GM12878 (cell line): ENCODE measurements around the gene TOLLIP. TPM values are rescaled to one million over a fixed set of nuclear protein-coding genes. Genes with fewer than 3 reads are reported as not detected.

Experiments used
- ATAC-seq: fragments of 200-7000 bp; cut with Tn5 transposase; 3 replicates; pipeline ENCODE4 v1.9.1; 2020; ENCODE audit warnings: mild to moderate bottlenecking, moderate library complexity
- BruUV-seq: library from RNA; stranded (reverse); fragments of 400-500 nt; replicated peaks from 2 replicates; lab custom pipeline; 2021; lab: Mats Ljungman, UMichigan
- CTCF ChIA-PET: fragments of 300-600 bp; sonication (Branson Sonifier 250); formaldehyde crosslinking; extraction: SDS; loops from one replicate; lab custom pipeline; 2021; ENCODE audit warnings: inconsistent platforms; lab: Yijun Ruan, JAX
- POLR2A ChIA-PET: fragments of 350-600 bp; formaldehyde crosslinking; extraction: SDS; loops from one replicate; lab custom pipeline; 2021; ENCODE audit warnings: inconsistent platforms; lab: Charles Lee
- RAD21 ChIA-PET: fragments of 300-600 bp; sonication (Branson Sonifier 250); formaldehyde crosslinking; loops from one replicate; lab custom pipeline; 2023; ENCODE audit warnings: antibody characterized with exemption; ENCODE audit not compliant: unreplicated experiment; lab: Charles Lee
- SMC1A ChIA-PET: fragments of 300-600 bp; sonication (Branson Sonifier 250); formaldehyde crosslinking; loops from one replicate; lab custom pipeline; 2023; ENCODE audit not compliant: unreplicated experiment, uncharacterized antibody; lab: Charles Lee
- DNase-seq: peaks from one replicate; pipeline ENCODE4 v3.0.0-alpha.2; 2011; ENCODE audit warnings: low read depth, low spot score
- FAIRE-seq: peaks from 3 replicates; lab custom pipeline; 2011; peaks lifted over from hg19 to GRCh38; lab: Jason Lieb, UNC
- H2AFZ ChIP-seq: 2 replicates; pipeline ENCODE4 v1.6.0; 2011; ENCODE audit warnings: low read depth, low read length, control low read depth; ENCODE audit not compliant: control insufficient read depth
- H3K27ac ChIP-seq: 2 replicates; pipeline ENCODE4 v1.5.1; 2011; ENCODE audit warnings: control low read depth; ENCODE audit not compliant: control insufficient read depth, insufficient read depth
- H3K27me3 ChIP-seq, 2 experiments: replicated peaks in 1 of 2; 2 replicates each; pipeline versions ENCODE4 v1.6.0 to v1.6.1; 2011; ENCODE audit warnings: low read length in 1 of 2; ENCODE audit not compliant: control insufficient read depth in 2 of 2, insufficient read depth in 2 of 2
- H3K36me3 ChIP-seq, 2 experiments: 2 replicates each; pipeline ENCODE4 v1.5.1; 2011; ENCODE audit warnings: low read length in 1 of 2; ENCODE audit not compliant: control insufficient read depth in 2 of 2, insufficient read depth in 2 of 2
- H3K4me1 ChIP-seq: 2 replicates; pipeline ENCODE4 v1.6.1; 2011; ENCODE audit warnings: mild to moderate bottlenecking, low read length, moderate library complexity, mixed read lengths; ENCODE audit not compliant: control insufficient read depth, insufficient read depth
- H3K4me2 ChIP-seq: 2 replicates; pipeline ENCODE4 v1.6.0; 2011; ENCODE audit warnings: control low read depth; ENCODE audit not compliant: control insufficient read depth, insufficient read depth
- H3K4me3 ChIP-seq: fragments of 200-600 bp; sonication (generic); 2 replicates; pipeline ENCODE4 v1.5.1; 2016
- H3K79me2 ChIP-seq: 2 replicates; pipeline ENCODE4 v1.6.0; 2011; ENCODE audit warnings: low read length; ENCODE audit not compliant: control insufficient read depth, insufficient read depth
- H3K9ac ChIP-seq: 2 replicates; pipeline ENCODE4 v1.8.0; 2011; ENCODE audit warnings: low read length, control low read depth, mixed read lengths; ENCODE audit not compliant: control insufficient read depth, insufficient read depth
- H3K9me3 ChIP-seq: replicated peaks from 3 replicates; pipeline ENCODE4 v1.5.1; 2011; ENCODE audit warnings: mild to moderate bottlenecking, low read length; ENCODE audit not compliant: control insufficient read depth, insufficient read depth
- H4K20me1 ChIP-seq: 2 replicates; pipeline ENCODE4 v1.6.0; 2011; ENCODE audit not compliant: control insufficient read depth, insufficient read depth
- BCLAF1 ChIP-seq: fragments of 450-650 bp; IDR thresholded peaks from 2 replicates; pipeline ENCODE4 v1.6.1; 2017; ENCODE audit warnings: antibody characterized with exemption, mild to moderate bottlenecking, moderate library complexity
- BMI1 ChIP-seq: fragments of 450-650 bp; IDR thresholded peaks from 2 replicates; pipeline ENCODE4 v1.6.1; 2016; ENCODE audit warnings: mild to moderate bottlenecking, moderate library complexity, borderline replicate concordance
- CHD2 ChIP-seq: IDR thresholded peaks from 2 replicates; pipeline ENCODE4 v1.6.1; 2011; ENCODE audit warnings: low read depth, low read length, improper control_type of control experiment, borderline replicate concordance
- GATAD2B ChIP-seq: fragments of 450-650 bp; conservative IDR thresholded peaks from 2 replicates; pipeline ENCODE4 v1.6.1; 2017; ENCODE audit warnings: low read depth, mild to moderate bottlenecking, moderate library complexity
- HCFC1 ChIP-seq: fragments of 150-350 bp; IDR thresholded peaks from 2 replicates; pipeline ENCODE4 v1.6.1; 2014; ENCODE audit warnings: low read length
- MTA2 ChIP-seq: fragments of 450-650 bp; IDR thresholded peaks from 2 replicates; pipeline ENCODE4 v1.6.1; 2016; ENCODE audit warnings: low read depth, mild to moderate bottlenecking, moderate library complexity
- NFYB ChIP-seq: IDR thresholded peaks from 2 replicates; pipeline ENCODE4 v1.6.1; 2011; ENCODE audit warnings: low read depth, mild to moderate bottlenecking, low read length, improper control_type of control experiment, moderate library complexity; ENCODE audit not compliant: insufficient read depth
- SREBF2 ChIP-seq: IDR thresholded peaks from 2 replicates; pipeline ENCODE4 v1.6.1; 2012; ENCODE audit warnings: mild to moderate bottlenecking, low read length
- ZZZ3 ChIP-seq: IDR thresholded peaks from 2 replicates; pipeline ENCODE4 v1.6.1; 2011; ENCODE audit warnings: low read depth; ENCODE audit not compliant: control insufficient read depth, insufficient read length
- WGBS: methylation state at CpG from one replicate; pipeline ENCODE4 v1.1.6; 2016; ENCODE audit warnings: low lambda C conversion rate; ENCODE audit not compliant: insufficient replicate concordance, insufficient coverage; ENCODE audit errors: missing lambda C conversion rate; 5-methylcytosine and 5-hydroxymethylcytosine counted together
- in situ Hi-C: fragments of 300-500 bp; cut with MboI; formaldehyde crosslinking; loops from 9 replicates; pipeline ENCODE4 v1.14.3; 2018; ENCODE audit warnings: mixed read lengths
- intact Hi-C: fragments of 100-400 bp; cut with micrococcal nuclease; formaldehyde crosslinking; loops from one replicate; pipeline ENCODE4 v1.14.2; 2022; ENCODE audit not compliant: unreplicated experiment
- polyA plus RNA-seq, 11 experiments: library from polyadenylated mRNA; depleted of rRNA in 4 of 11; unstranded in 6 of 11; stranded (reverse) in 5 of 11; fragments of >200 nt; fragmentation: Nextera tagmentation in 4 of 11; fragmentation: Illumina TruSeq in 1 of 11; extraction: Ambion mirVana in 4 of 11; extraction: Trizol in 1 of 11; gene quantifications; 1 replicate in 1 of 11; 2 replicates in 10 of 11; pipeline versions ENCODE4 v1.2.1 to v1.2.3, GENCODE V29; 2011 to 2016; ENCODE audit warnings: inconsistent platforms in 2 of 11, missing spikeins in 2 of 11, low read depth in 1 of 11
- total RNA-seq, 4 experiments: library from RNA; depleted of rRNA in 3 of 4; stranded (reverse); fragments of >200 nt in 3 of 4; fragmentation: Illumina TruSeq in 1 of 4; extraction: Trizol in 1 of 4; gene quantifications; 2 replicates each; pipeline versions ENCODE4 v1.2.1 to v1.2.3, GENCODE V29; 2013 to 2021

TOLLIP gene
- total and polyA plus RNA-seq, 10 of the 15 experiments (the other 5 are each of a cell fraction or from before 2014, with no cell fraction given): 0.47 to 39.5 (median 21.6) TPM

DNA sequence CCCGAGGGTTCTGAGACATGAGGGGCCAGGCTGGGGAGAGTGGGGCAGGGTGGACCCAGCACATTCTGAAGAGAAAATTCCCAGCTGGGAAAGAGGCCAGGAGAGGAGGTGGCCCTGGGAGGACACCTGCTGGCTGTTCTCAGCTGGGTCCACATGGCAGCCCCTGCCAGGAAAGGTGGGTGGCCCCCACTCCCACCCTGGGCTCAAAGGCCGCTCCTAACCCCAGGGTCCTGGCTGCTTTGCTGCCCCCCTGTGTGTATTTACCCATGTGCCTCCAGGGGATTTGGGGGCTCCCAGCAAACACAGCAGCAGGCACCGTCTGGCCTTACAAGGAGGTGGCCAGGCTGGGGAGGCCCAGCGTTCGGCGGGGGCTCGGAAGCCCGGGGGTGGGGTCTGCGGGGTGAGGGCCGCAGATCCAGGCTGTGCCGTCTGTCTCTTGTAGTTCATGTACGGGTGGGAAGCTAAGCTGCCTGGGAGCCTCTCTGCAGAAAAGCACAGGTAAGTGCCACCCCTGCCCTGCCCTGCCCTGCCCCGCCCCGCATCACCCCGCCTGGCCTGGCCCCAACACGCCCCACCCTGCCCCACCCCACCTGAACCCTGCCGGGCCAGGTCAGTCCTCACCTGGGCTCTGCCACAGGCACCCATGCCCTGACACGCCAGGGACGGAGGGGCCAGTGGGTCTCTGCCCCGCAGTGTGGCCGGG, 75.9 kb downstream of the TOLLIP start:
- no peak for DNase-seq
- H3K27ac ChIP-seq: no peak overlapping the region
- BruUV-seq: no TSS peak
- H3K4me3 ChIP-seq: no peak overlapping the region
- no peak for FAIRE-seq
- ChIA-PET RAD21 (no interaction called here), CTCF (no interaction called here), POLR2A (no interaction called here), SMC1A (no interaction called here)
- H3K4me1 ChIP-seq: no peaks in the 10 kb centered on the region
- H2AFZ ChIP-seq: no peak overlapping the region
- no peak overlapping the region for H3K4me2 ChIP-seq
- in situ Hi-C loops: no loop called here
- H3K9ac ChIP-seq: no peak overlapping the region
- H3K9me3 ChIP-seq: no peaks in the 10 kb centered on the region
- no peaks in the 10 kb centered on the region for H3K79me2 ChIP-seq
- intact Hi-C loops: no loop called here
- TF ChIP-seq CHD2 (no peak), GATAD2B (no peak), SREBF2 (no peak), HCFC1 (no peak), NFYB (no peak), MTA2 (no peak), BMI1 (no peak), BCLAF1 (no peak), ZZZ3 (no peak)
- no peaks in the 10 kb centered on the region for H4K20me1 ChIP-seq
- no peaks in the 10 kb centered on the region for H3K27me3 ChIP-seq
- no peaks in the 10 kb centered on the region for H3K36me3 ChIP-seq
- 49% methylated on average over 13 of the region's 21 CpGs for WGBS
- no peak for ATAC-seq
